ENCODE data around the gene GRK3. TPM values are rescaled to one million over a fixed set of nuclear protein-coding genes. Genes with fewer than 3 reads are reported as not detected.
"Not testable (repeated sequence)": the region's sequence is repeated elsewhere in the genome, so short reads cannot be mapped to it uniquely, and the experiment has no call there.

GRK3 gene
- total RNA-seq, 1 donor from 2014 or later: 26.0 TPM

DNA sequence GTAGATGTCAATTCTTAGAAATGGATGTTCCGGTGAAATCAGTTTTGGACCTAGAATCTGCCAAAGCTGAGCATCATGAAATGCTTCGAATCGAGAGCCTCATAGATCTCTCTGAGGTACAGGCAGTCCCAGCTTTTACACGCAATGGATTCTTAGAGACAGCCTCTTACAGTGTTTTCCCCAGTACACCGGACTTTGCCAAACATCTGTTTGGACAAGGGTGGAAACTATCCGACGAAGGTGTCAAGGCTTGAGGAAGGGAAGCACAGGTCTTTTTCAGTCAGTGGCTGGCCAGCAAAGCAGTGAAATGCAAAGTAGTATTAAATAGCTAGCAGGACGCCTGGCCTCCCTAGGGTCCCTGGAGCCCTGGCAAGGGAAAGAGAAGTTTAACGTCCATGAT is 4.9 kb downstream of the GRK3 start:
- TF ChIP-seq, protein P1, sequence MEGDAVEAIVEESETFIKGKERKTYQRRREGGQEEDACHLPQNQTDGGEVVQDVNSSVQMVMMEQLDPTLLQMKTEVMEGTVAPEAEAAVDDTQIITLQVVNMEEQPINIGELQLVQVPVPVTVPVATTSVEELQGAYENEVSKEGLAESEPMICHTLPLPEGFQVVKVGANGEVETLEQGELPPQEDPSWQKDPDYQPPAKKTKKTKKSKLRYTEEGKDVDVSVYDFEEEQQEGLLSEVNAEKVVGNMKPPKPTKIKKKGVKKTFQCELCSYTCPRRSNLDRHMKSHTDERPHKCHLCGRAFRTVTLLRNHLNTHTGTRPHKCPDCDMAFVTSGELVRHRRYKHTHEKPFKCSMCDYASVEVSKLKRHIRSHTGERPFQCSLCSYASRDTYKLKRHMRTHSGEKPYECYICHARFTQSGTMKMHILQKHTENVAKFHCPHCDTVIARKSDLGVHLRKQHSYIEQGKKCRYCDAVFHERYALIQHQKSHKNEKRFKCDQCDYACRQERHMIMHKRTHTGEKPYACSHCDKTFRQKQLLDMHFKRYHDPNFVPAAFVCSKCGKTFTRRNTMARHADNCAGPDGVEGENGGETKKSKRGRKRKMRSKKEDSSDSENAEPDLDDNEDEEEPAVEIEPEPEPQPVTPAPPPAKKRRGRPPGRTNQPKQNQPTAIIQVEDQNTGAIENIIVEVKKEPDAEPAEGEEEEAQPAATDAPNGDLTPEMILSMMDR (IDR thresholded peaks at IDR 0.05; ENCODE audit: unreplicated experiment): no peak
- H3K27me3 Mint-ChIP-seq: no peaks in the 10 kb centered on the region
- no peak for DNase-seq (ENCODE audit: low spot score, unreplicated experiment)
- H3K4me1 Mint-ChIP-seq (ENCODE audit: low read depth): peaks cover 33% of the 10 kb centered on the region
- H3K4me3 Mint-ChIP-seq (ENCODE audit: low read depth): no peak overlapping the region
- no peak overlapping the region for H3K27ac Mint-ChIP-seq
- H3K36me3 Mint-ChIP-seq (ENCODE audit: insufficient read depth): no peaks in the 10 kb centered on the region
- no peaks in the 10 kb centered on the region for H3K9me3 Mint-ChIP-seq (ENCODE audit: low read depth)

DNA sequence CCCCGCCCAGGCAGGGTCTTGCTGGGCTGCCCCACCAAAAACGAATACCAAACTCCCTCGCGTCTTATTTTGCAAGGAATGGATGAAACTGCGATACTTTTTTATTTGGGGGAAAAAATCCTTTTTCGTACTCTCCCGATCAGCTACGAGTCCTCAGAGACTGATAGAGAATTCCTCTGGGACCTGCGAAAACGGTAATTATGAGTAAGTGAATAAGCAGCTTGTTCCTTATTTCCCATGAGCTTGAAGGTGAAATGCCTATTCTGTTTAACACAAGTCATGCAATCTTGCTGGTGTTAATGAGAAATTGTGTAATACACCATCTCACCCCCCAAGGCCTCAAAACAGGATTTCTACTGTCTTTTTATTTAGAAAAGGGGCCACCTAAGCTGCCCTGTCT is 5.5 kb downstream of the GRK3 start:
- Mint-ChIP-seq H3K4me1 (ENCODE audit: low read depth) (peaks cover 33% of the 10 kb centered on the region), H3K36me3 (ENCODE audit: insufficient read depth) (no peaks in the 10 kb centered on the region), H3K27ac (no peak overlapping the region), H3K9me3 (ENCODE audit: low read depth) (no peaks in the 10 kb centered on the region), H3K27me3 (no peaks in the 10 kb centered on the region), H3K4me3 (ENCODE audit: low read depth) (no peak overlapping the region)
- TF ChIP-seq, protein P1 (IDR thresholded peaks at IDR 0.05; ENCODE audit: unreplicated experiment): no peak
- DNase-seq (ENCODE audit: low spot score, unreplicated experiment): no peak

DNA sequence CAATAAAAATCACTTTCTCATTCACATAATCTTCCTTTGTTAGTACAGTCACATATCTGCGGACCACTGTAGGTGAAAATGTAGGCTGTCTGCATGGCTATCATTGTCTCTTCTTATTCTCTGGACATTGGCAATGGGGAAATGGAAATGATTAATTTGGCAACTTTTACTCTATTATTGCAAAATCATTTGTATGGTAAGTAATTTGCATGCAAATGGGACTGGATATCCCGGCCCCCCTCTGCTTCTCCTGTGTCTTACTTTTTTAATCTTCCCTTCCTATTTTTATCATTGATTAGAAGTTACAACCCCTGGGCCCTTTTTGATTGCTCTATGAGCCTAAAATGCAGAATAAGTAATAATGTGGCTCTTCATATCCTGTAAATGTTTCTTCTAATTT is 6.0 kb downstream of the GRK3 start:
- Mint-ChIP-seq H3K27ac (no peak overlapping the region), H3K4me1 (ENCODE audit: low read depth) (peaks cover 31% of the 10 kb centered on the region), H3K27me3 (no peaks in the 10 kb centered on the region), H3K36me3 (ENCODE audit: insufficient read depth) (no peaks in the 10 kb centered on the region), H3K9me3 (ENCODE audit: low read depth) (no peaks in the 10 kb centered on the region), H3K4me3 (ENCODE audit: low read depth) (no peak overlapping the region)
- TF ChIP-seq, protein P1 (IDR thresholded peaks at IDR 0.05; ENCODE audit: unreplicated experiment): no peak
- no peak for DNase-seq (ENCODE audit: low spot score, unreplicated experiment)

DNA sequence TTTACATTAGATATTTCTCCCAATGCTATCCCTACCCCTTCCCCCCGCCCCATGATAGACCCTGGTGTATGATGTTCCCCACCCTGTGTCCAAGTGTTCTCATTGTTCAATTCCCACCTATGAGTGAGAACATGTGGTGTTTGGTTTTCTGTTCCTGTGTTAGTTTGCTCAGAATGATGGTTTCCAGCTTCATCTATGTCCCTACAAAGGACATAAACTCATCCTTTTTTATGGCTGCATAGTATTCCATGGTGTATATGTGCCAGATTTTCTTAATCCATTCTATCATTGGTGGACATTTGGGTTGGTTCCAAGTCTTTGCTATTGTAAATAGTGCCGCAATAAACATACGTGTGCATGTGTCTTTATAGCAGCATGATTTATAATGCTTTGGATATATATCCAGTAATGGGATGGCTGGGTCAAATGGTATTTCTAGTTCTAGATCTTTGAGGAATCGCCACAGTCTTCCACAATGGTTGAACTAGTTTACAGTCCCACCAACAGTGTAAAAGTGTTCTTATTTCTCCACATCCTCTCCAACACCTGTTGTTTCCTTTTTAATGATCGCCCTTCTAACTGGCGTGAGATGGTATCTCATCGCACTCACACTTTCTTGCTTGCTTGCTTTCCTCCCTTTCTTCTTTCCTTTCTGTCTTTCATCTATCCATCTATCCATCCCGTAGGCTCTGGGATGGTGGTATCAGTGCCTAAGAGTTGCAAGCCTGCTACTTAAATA is 7.7 kb downstream of the GRK3 start:
- not testable (repeated sequence) for H3K9me3 Mint-ChIP-seq (ENCODE audit: low read depth); DNase-seq (ENCODE audit: low spot score, unreplicated experiment); H3K27ac Mint-ChIP-seq; H3K4me3 Mint-ChIP-seq (ENCODE audit: low read depth); H3K36me3 Mint-ChIP-seq (ENCODE audit: insufficient read depth); H3K27me3 Mint-ChIP-seq
- H3K4me1 Mint-ChIP-seq (ENCODE audit: low read depth): peaks cover 19% of the 10 kb centered on the region

DNA sequence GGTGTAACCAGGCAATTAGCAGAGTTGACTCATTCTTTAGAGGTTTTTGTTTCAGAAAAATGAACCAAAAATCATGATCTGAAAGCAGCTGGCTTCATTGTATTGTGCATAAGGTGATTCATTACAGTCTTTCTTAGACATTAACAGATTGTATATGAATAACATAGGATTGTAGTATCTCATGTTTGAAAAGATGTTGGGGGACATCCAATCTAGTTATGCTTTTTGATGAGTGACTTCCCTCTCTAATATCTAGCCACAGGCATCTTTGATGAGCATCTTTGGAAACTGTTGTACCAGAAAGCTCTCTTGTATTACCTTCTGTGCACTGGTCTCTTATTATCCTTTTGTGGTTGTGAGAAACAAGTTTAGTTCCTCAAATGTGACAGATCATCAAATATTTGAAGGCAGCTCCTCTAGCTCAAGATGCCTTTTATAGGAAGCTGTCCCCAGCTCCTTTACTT is 8.3 kb downstream of the GRK3 start:
- no peak for DNase-seq (ENCODE audit: low spot score, unreplicated experiment)
- Mint-ChIP-seq H3K4me1 (ENCODE audit: low read depth) (peaks cover 14% of the 10 kb centered on the region), H3K36me3 (ENCODE audit: insufficient read depth) (no peaks in the 10 kb centered on the region), H3K9me3 (ENCODE audit: low read depth) (no peaks in the 10 kb centered on the region), H3K27ac (no peak overlapping the region), H3K27me3 (no peaks in the 10 kb centered on the region), H3K4me3 (ENCODE audit: low read depth) (no peak overlapping the region)
- TF ChIP-seq, protein P1 (IDR thresholded peaks at IDR 0.05; ENCODE audit: unreplicated experiment): no peak

DNA sequence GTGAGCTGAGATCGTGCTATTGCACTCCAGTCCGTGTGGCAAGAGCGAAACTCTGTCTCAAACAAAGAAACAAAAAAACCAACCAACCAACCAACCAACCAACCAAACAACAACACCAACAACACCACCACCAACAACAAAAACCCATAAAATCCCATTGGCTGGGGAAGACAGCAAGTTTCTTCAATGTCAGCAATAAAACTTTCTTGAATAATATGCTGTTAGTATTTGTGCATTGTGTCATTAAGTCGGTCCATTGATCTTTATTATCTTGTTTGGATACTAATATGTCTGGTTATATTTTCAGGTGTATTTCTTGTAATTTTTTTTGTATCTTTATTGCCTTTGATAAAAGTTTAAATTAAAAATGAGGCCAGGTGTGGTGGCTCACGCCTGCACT is 9.4 kb downstream of the GRK3 start:
- no peaks in the 10 kb centered on the region for H3K27me3 Mint-ChIP-seq
- no peak overlapping the region for H3K4me3 Mint-ChIP-seq (ENCODE audit: low read depth)

More for the DNA sequence above, 9.4 kb downstream of the GRK3 start:
- Mint-ChIP-seq H3K9me3 (ENCODE audit: low read depth) (peaks cover 5% of the 10 kb centered on the region), H3K36me3 (ENCODE audit: insufficient read depth) (peaks cover 7% of the 10 kb centered on the region), H3K27ac (no peak overlapping the region), H3K4me1 (ENCODE audit: low read depth) (peaks cover 7% of the 10 kb centered on the region)
- no peak for DNase-seq (ENCODE audit: low spot score, unreplicated experiment)
- TF ChIP-seq, protein P1 (IDR thresholded peaks at IDR 0.05; ENCODE audit: unreplicated experiment): no peak

All from progenitor cell of endocrine pancreas (in vitro differentiated cells).